Effector memory CD4-positive, alpha-beta T cell (primary cell): ENCODE results near the gene PRR5L.

ENCODE experiments used
- DNase-seq, 3 donors: peaks; one replicate each; pipeline ENCODE4 v3.0.0-alpha.2; 2020
- H3K27ac ChIP-seq: 2 replicates; pipeline ENCODE4 v1.7.0; 2013; ENCODE audit warnings: mild to moderate bottlenecking, low read length, moderate library complexity; ENCODE audit not compliant: insufficient read depth, poor library complexity, severe bottlenecking
- H3K27me3 ChIP-seq: replicated peaks from 2 replicates; pipeline ENCODE4 v1.7.0; 2013; ENCODE audit warnings: mild to moderate bottlenecking, low read length; ENCODE audit not compliant: insufficient read depth, control insufficient read depth, poor library complexity, severe bottlenecking
- H3K36me3 ChIP-seq: 2 replicates; pipeline ENCODE4 v1.7.0; 2013; ENCODE audit warnings: mild to moderate bottlenecking, low read length, moderate library complexity; ENCODE audit not compliant: control insufficient read depth, insufficient read depth
- H3K4me1 ChIP-seq: 2 replicates; pipeline ENCODE4 v1.7.0; 2013; ENCODE audit warnings: low read length, mild to moderate bottlenecking; ENCODE audit not compliant: control insufficient read depth, insufficient read depth, poor library complexity, severe bottlenecking
- H3K4me3 ChIP-seq: 2 replicates; pipeline ENCODE4 v1.7.0; 2013; ENCODE audit warnings: low read length, low read depth, mild to moderate bottlenecking; ENCODE audit not compliant: insufficient read depth, poor library complexity, severe bottlenecking
- H3K9me3 ChIP-seq: 2 replicates; pipeline ENCODE4 v1.7.0; 2013; ENCODE audit warnings: mild to moderate bottlenecking, low read length, moderate library complexity; ENCODE audit not compliant: control insufficient read depth

Gene PRR5L

DNA sequence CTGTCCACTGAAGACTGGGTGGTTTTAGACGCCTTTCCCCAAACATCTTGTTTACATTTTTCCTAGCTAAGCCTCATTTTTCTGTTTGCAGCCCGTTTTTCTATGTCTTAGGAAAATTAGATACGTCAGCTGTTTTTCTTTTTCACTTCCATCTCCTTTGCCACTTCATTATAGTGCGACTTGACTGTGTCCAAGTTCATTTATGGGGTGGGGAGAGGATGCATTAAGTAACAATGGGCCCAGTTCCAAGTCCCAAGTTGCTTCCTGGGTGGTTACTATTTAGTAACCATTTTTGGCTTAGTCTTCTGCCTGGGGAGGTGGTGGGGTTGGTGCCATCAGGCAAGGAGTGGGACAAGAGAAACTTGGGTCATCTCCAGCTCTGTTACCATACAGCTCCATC is 131.0 kb downstream of the PRR5L start:
- Histone ChIP-seq H3K4me1 (peaks cover 2% of the 10 kb centered on the region), H3K4me3 (no peak overlapping the region), H3K36me3 (no peaks in the 10 kb centered on the region), H3K27me3 (no peaks in the 10 kb centered on the region), H3K27ac (no peak overlapping the region), H3K9me3 (no peaks in the 10 kb centered on the region)
- no peak for DNase-seq

DNA sequence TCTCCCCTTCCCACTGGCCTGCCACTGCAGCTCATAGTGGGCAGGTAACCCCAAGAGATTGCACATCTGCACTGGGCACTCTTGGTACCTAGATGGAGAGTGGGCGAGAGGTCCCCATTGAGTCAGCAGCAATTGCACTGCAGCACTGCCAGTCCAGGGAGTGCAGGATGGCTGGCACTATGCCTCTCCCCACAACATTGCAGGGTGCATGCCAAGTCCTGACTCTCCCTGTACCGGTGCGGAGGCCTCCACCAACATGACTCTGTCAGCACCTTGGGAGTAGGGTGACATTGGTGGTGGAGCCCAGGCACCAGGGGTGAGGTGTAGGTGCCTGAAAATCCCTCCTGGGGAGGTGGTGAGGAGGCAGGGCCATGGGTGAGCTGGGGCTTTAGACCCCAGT is 131.8 kb downstream of the PRR5L start:
- Histone ChIP-seq H3K27ac (no peak overlapping the region), H3K36me3 (no peaks in the 10 kb centered on the region), H3K27me3 (no peaks in the 10 kb centered on the region), H3K4me3 (no peak overlapping the region), H3K9me3 (no peaks in the 10 kb centered on the region), H3K4me1 (no peaks in the 10 kb centered on the region)
- DNase-seq = no peak

DNA sequence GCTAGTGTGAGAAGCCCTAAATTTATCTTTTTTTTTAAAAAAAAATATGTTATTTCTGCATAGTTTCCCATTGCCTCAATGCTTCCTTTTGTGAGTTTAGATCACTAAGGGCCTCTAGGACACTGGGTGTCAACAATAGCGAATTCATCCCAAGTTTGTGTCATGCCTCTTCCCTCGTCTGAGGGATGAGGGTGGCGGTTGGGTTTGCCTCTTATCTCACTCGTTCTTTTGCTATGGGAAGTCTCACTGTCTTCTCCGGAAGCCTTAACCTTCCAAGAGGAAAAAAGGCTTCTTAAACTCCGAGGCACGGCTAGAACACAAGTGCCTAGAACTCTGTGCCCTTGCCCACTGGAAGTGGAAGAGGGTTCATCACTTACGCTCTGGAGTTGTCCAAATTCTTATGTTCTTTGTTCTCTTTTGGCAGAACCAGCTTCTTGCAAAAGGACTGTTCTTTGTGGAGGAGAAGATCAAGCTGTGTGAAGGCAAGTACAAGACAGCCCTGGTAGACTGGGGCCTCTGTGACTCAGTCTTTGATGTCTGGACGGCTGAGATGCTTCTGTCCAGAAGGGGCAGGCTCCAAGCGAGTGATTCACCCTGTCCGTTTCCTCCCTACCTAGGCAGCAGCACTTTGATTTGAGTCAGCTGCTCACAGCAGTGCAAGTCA is 135.5 kb downstream of the PRR5L start:
- no peaks in the 10 kb centered on the region for H3K36me3 ChIP-seq
- no peaks in the 10 kb centered on the region for H3K27me3 ChIP-seq
- H3K4me1 ChIP-seq = no peaks in the 10 kb centered on the region
- H3K4me3 ChIP-seq = no peak overlapping the region
- DNase-seq = peak in 1 of 3 donors; percentile 28
- no peak overlapping the region for H3K27ac ChIP-seq
- H3K9me3 ChIP-seq = no peaks in the 10 kb centered on the region

DNA sequence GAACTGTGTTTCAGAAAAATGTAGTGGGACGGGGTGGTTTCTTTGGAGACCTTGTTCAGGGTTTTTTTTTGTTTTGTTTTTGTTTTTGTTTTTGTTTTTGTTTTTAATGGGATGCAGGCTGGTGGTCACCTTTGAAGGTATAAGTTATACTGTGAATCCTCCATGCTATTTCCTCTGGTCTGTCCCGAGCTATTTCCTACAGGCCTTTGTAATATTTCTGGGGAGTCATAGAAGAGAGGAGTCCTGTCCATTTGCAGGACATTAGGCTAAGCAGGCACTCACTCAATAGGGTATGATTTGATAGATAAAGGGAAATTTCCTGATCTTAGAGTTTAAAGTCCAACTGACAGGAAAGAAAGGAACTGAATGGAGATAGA is 136.0 kb downstream of the PRR5L start:
- Histone ChIP-seq H3K4me3 (no peak overlapping the region), H3K27me3 (no peaks in the 10 kb centered on the region), H3K4me1 (no peaks in the 10 kb centered on the region), H3K9me3 (no peaks in the 10 kb centered on the region), H3K27ac (no peak overlapping the region), H3K36me3 (no peaks in the 10 kb centered on the region)
- no peak for DNase-seq

DNA sequence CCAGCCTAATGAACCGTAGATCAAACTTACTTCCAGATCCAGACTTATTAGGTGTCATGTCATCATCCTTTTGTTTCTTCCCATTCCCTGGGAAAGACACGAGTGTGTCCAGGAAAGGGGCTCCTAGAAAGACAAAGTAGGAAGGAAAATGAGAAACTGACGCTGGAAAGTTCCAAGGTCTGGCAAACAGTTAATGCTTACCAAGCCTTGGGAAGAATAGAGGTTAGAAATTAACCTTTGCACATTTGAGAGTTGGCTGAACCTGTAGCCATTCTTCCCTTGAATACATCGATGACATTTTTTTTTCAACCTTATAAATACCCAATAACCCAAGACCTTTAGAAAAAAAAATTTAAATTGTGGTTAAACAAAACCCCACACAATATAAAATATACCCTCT is 136.7 kb downstream of the PRR5L start:
- Histone ChIP-seq H3K4me3 (no peak overlapping the region), H3K27ac (no peak overlapping the region), H3K9me3 (no peaks in the 10 kb centered on the region), H3K27me3 (no peaks in the 10 kb centered on the region), H3K36me3 (no peaks in the 10 kb centered on the region), H3K4me1 (no peaks in the 10 kb centered on the region)
- no peak for DNase-seq

DNA sequence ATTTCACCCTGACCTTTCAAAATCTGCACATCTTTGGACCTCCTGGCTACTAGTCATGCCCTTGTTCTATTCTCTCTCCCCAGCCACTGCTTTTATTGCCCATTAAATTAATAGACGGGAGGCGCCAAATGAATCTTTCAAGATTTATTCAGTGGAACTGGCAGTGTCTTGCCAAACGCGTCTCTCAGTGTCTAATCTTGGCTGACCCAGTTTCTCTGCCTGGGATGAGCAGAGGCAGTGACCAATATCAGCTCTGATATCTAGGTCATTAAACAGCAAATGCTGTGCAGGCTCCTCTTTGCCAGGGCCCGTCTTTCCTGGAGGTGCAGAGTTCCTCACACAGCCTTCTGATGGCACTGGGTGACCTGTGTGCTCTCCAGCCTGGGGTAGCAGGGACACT is 140.0 kb downstream of the PRR5L start:
- Histone ChIP-seq H3K4me3 (no peak overlapping the region), H3K27ac (no peak overlapping the region), H3K27me3 (no peaks in the 10 kb centered on the region), H3K36me3 (no peaks in the 10 kb centered on the region), H3K9me3 (no peaks in the 10 kb centered on the region), H3K4me1 (no peaks in the 10 kb centered on the region)
- no peak for DNase-seq

DNA sequence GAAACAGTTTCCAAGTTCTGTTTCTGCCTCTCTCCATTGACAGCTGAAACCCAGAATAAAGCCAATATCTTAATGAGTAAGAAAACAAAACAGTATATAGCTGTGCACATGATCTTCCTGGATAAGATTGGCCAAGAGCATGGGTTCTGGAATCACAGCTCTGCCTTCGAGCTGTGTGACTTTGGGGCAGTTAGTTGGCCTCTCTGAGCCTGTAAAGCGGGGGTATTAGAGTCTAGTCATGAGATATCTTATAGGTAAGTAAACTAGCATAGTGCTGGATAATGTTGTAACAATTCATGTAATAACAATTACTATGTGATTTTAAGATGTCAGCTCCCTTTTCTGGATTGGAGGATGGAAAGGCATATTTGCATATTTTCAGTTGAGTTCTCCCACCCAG is 140.5 kb downstream of the PRR5L start:
- Histone ChIP-seq H3K36me3 (no peaks in the 10 kb centered on the region), H3K4me3 (no peak overlapping the region), H3K27me3 (no peaks in the 10 kb centered on the region), H3K9me3 (no peaks in the 10 kb centered on the region), H3K27ac (no peak overlapping the region), H3K4me1 (no peaks in the 10 kb centered on the region)
- no peak for DNase-seq

DNA sequence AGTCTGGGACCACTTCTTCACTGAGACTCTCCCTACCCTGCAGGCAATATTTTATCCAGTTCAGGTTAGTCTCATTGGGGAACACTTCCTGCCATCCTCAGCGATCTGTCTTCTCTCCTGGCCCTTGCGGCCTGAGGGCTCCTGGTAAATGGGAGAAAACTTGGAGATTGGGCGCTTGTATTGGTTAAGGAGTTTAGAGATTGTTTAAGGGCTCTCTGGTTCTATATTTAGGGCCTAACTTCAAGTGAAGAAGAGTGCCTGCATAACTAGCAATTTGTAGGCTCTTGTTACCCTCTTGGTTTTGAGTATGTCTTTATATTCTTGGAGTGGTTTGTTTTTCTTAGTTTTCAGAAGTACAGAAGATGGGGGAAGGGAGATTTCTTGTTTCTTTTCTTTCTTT is 141.3 kb downstream of the PRR5L start:
- no peak overlapping the region for H3K27ac ChIP-seq
- no peak for DNase-seq
- no peaks in the 10 kb centered on the region for H3K9me3 ChIP-seq
- no peaks in the 10 kb centered on the region for H3K4me1 ChIP-seq
- no peaks in the 10 kb centered on the region for H3K27me3 ChIP-seq
- H3K4me3 ChIP-seq = no peak overlapping the region
- no peaks in the 10 kb centered on the region for H3K36me3 ChIP-seq

DNA sequence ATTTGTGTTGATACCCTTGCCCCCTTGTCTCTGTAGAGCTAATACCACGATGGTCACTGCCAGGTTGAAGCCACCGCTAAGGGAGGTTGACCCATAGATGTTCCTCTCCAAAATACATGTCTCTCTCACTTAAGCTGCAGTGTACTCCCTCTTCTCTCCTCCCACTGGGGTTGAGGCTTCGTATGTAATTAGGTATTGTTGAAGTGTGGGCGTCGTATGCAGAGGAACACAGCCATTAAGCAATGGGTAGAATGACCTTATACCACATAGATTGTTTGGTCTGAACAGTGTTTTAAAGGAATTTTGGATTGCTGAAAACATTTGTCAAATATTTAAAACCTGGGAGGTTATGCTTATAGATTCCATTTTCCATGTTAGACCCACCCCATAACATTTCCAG is 142.0 kb downstream of the PRR5L start:
- no peak for DNase-seq
- no peaks in the 10 kb centered on the region for H3K4me1 ChIP-seq
- H3K4me3 ChIP-seq = no peak overlapping the region
- H3K27me3 ChIP-seq = no peaks in the 10 kb centered on the region
- H3K27ac ChIP-seq = no peak overlapping the region
- no peaks in the 10 kb centered on the region for H3K36me3 ChIP-seq
- no peaks in the 10 kb centered on the region for H3K9me3 ChIP-seq

DNA sequence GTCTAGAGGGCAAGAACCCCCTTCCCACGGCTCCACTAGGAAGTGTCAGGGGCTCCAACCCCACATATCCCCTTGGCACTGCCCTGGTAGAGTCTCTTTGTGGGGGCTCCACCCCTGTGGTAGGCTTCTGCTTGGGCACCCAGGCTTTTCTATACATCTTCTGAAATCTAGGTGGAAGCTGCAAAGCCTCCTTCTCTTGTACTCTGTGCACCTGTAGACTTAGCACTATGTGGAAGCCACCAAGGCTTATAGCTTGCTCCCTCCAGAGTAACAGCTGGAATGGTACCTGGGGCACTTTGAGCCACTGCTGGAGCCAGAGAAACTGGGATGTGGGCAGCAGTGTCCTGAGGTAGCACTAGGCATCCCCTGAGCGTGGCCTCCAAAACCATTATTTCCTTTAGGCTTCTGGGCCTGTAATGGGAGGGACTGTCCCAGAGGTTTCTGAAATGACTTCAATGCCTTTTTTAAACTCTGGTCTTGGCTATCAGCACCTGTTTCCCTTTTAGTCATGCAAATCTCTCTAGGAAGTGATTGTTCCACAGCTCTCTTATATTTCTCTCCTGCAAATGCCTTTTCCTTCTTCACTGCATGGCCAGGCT is 145.6 kb downstream of the PRR5L start:
- Histone ChIP-seq H3K27ac (no peak overlapping the region), H3K36me3 (no peaks in the 10 kb centered on the region), H3K9me3 (no peaks in the 10 kb centered on the region), H3K4me1 (no peaks in the 10 kb centered on the region), H3K27me3 (no peaks in the 10 kb centered on the region), H3K4me3 (no peak overlapping the region)
- DNase-seq = no peak
